ENCODE results near the gene ELSPBP1. TPM values are rescaled to one million over a fixed set of nuclear protein-coding genes. Genes with fewer than 3 reads are reported as not detected.

Gene ELSPBP1
- not detected in 5 replicates for total RNA-seq (2022; extraction: Qiagen RNA extraction; ENCODE audit: low read depth)

GRCh38 chr19:47994209-47994802 is at the start of gene ELSPBP1:
Gene ELSPBP1, plus strand, starts transcription at chr19:47994632. Its CDS starts 14,036 bp downstream, at chr19:48008668.

GRCh38 chr19:47992070-47992469 is 2.4 kb upstream of the ELSPBP1 start, which contains the start of gene BSPH1:
Gene BSPH1, minus strand, starts transcription at chr19:47992170. Its CDS starts 89 bp downstream, at chr19:47992081.

GRCh38 chr19:48043675-48044258 is 49.3 kb downstream of the ELSPBP1 start, which contains the start of gene CABP5:
Gene CABP5, minus strand, starts transcription at chr19:48044079. Its CDS starts 157 bp downstream, at chr19:48043922.

Other genes starting within 250 kb of the ELSPBP1 start
- 248 to 294 TPM (median 261 TPM) in 5 replicates for gene NOP53, start 249.1 kb upstream of the ELSPBP1 start, total RNA-seq (2022; extraction: Qiagen RNA extraction; ENCODE audit: low read depth)
- 88.7 to 160 TPM (median 151 TPM) in 5 replicates for gene SELENOW, start 215.9 kb upstream of the ELSPBP1 start, total RNA-seq (2022; extraction: Qiagen RNA extraction; ENCODE audit: low read depth)
- not detected in 5 replicates for gene TPRX1, start 190.1 kb upstream of the ELSPBP1 start, total RNA-seq (2022; extraction: Qiagen RNA extraction; ENCODE audit: low read depth)
- not detected in 5 replicates for gene CRX, start 172.7 kb upstream of the ELSPBP1 start, total RNA-seq (2022; extraction: Qiagen RNA extraction; ENCODE audit: low read depth)
- gene TPRX2, start 135.4 kb upstream of the ELSPBP1 start, total RNA-seq (2022; extraction: Qiagen RNA extraction; ENCODE audit: low read depth) = not detected in 5 replicates
- not detected in 5 replicates for gene SULT2A1, start 108.3 kb upstream of the ELSPBP1 start, total RNA-seq (2022; extraction: Qiagen RNA extraction; ENCODE audit: low read depth)
- gene BSPH1, start 2.5 kb upstream of the ELSPBP1 start, total RNA-seq (2022; extraction: Qiagen RNA extraction; ENCODE audit: low read depth) = not detected in 5 replicates
- not detected in 5 replicates for gene CABP5, start 49.4 kb downstream of the ELSPBP1 start, total RNA-seq (2022; extraction: Qiagen RNA extraction; ENCODE audit: low read depth)
- 9.6 to 16.9 TPM (median 11.3 TPM) in 5 replicates for gene PLA2G4C, start 116.2 kb downstream of the ELSPBP1 start, total RNA-seq (2022; extraction: Qiagen RNA extraction; ENCODE audit: low read depth)
- 60.8 to 71.7 TPM (median 66.9 TPM) in 5 replicates for gene LIG1, start 175.7 kb downstream of the ELSPBP1 start, total RNA-seq (2022; extraction: Qiagen RNA extraction; ENCODE audit: low read depth)
- 5.8 to 9.1 TPM (median 6.9 TPM) in 5 replicates for gene ZSWIM9, start 176.0 kb downstream of the ELSPBP1 start, total RNA-seq (2022; extraction: Qiagen RNA extraction; ENCODE audit: low read depth)

Measured in A549 treated with RU486 at 1 μM for 4 hours (cell line).